HL-60 (cell line): ENCODE measurements around the gene HASPIN.

Source experiments
- DNase-seq, 2 experiments: peaks; one replicate each; pipeline ENCODE4 v3.0.0-alpha.2; 2010 to 2020; ENCODE audit warnings: low read depth in 1 of 2, low spot score in 1 of 2
- H3K27ac ChIP-seq: fragments of 250-450 bp; sonication (Bioruptor Pico); replicated peaks from 2 replicates; pipeline ENCODE4 v1.5.1; 2020; ENCODE audit warnings: mild to moderate bottlenecking, moderate library complexity
- H3K27me3 ChIP-seq: fragments of 250-450 bp; sonication (Bioruptor Pico); 2 replicates; pipeline ENCODE4 v1.5.1; 2021; ENCODE audit warnings: mild to moderate bottlenecking, moderate library complexity; ENCODE audit not compliant: insufficient read depth, poor library complexity, severe bottlenecking
- H3K4me3 ChIP-seq: replicated peaks from 2 replicates; pipeline ENCODE4 v1.5.1; 2011; ENCODE audit warnings: mild to moderate bottlenecking, control low read depth, low read length; ENCODE audit not compliant: insufficient read depth
- GABPA ChIP-seq: IDR thresholded peaks from 2 replicates; pipeline ENCODE4 v1.6.1; 2012; ENCODE audit warnings: low read depth
- POLR2AphosphoS5 ChIP-seq: IDR thresholded peaks from 2 replicates; pipeline ENCODE4 v1.6.1; 2012; ENCODE audit warnings: low read depth
- SPI1 ChIP-seq: IDR thresholded peaks from 2 replicates; pipeline ENCODE4 v1.6.1; 2012; ENCODE audit warnings: low read depth, mild to moderate bottlenecking, borderline replicate concordance
- TF ChIP-seq, protein P1 (sequence below): IDR thresholded peaks from one replicate; pipeline ENCODE4 v1.5.1; 2011; ENCODE audit warnings: low read length, control low read depth, inconsistent platforms; ENCODE audit not compliant: insufficient read depth
- TF ChIP-seq, protein P2 (sequence below): IDR thresholded peaks from 2 replicates; pipeline ENCODE4 v1.6.1; 2012; ENCODE audit warnings: low read depth; ENCODE audit not compliant: insufficient replicate concordance

Gene HASPIN

DNA sequence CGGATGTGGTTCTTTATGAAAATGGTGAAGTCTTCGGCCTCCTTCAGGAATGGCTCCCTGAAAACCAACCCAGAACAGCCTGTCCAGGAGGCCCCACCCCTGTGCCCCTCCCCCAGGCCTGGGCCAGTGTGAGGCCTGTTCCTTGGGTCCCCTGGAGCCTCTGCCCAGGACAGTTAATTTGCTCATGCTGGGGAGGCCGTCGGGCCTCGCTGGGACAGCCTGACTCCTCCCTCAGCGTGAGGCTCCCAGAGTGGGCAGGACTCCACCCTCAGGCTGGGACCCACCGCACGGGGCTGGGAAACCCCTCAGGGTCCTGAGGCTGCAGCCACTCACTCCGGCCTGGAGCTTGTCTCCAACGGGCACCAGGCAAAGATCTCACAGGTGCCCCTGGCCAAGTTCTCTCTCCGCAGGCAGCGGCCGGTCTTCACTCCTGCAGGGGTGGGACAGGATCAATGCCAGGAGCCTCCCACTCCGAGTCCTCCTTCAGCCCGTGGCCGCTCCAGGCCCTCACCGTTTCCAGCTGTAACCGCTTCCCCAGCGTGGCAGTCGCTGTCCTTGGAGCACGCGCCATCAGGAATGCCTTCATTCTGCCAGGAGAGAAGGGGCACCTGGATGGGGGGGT is 33.5 kb upstream of the HASPIN start:
- no peak for DNase-seq
- TF ChIP-seq POLR2AphosphoS5 = no peak
- TF ChIP-seq GABPA = no peak
- TF ChIP-seq SPI1 = no peak
- TF ChIP-seq, protein P1, sequence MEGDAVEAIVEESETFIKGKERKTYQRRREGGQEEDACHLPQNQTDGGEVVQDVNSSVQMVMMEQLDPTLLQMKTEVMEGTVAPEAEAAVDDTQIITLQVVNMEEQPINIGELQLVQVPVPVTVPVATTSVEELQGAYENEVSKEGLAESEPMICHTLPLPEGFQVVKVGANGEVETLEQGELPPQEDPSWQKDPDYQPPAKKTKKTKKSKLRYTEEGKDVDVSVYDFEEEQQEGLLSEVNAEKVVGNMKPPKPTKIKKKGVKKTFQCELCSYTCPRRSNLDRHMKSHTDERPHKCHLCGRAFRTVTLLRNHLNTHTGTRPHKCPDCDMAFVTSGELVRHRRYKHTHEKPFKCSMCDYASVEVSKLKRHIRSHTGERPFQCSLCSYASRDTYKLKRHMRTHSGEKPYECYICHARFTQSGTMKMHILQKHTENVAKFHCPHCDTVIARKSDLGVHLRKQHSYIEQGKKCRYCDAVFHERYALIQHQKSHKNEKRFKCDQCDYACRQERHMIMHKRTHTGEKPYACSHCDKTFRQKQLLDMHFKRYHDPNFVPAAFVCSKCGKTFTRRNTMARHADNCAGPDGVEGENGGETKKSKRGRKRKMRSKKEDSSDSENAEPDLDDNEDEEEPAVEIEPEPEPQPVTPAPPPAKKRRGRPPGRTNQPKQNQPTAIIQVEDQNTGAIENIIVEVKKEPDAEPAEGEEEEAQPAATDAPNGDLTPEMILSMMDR = no peak
- TF ChIP-seq, protein P2, sequence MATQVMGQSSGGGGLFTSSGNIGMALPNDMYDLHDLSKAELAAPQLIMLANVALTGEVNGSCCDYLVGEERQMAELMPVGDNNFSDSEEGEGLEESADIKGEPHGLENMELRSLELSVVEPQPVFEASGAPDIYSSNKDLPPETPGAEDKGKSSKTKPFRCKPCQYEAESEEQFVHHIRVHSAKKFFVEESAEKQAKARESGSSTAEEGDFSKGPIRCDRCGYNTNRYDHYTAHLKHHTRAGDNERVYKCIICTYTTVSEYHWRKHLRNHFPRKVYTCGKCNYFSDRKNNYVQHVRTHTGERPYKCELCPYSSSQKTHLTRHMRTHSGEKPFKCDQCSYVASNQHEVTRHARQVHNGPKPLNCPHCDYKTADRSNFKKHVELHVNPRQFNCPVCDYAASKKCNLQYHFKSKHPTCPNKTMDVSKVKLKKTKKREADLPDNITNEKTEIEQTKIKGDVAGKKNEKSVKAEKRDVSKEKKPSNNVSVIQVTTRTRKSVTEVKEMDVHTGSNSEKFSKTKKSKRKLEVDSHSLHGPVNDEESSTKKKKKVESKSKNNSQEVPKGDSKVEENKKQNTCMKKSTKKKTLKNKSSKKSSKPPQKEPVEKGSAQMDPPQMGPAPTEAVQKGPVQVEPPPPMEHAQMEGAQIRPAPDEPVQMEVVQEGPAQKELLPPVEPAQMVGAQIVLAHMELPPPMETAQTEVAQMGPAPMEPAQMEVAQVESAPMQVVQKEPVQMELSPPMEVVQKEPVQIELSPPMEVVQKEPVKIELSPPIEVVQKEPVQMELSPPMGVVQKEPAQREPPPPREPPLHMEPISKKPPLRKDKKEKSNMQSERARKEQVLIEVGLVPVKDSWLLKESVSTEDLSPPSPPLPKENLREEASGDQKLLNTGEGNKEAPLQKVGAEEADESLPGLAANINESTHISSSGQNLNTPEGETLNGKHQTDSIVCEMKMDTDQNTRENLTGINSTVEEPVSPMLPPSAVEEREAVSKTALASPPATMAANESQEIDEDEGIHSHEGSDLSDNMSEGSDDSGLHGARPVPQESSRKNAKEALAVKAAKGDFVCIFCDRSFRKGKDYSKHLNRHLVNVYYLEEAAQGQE = no peak
- H3K27me3 ChIP-seq = no peaks in the 10 kb centered on the region
- H3K27ac ChIP-seq = no peak overlapping the region
- H3K4me3 ChIP-seq = no peak overlapping the region

DNA sequence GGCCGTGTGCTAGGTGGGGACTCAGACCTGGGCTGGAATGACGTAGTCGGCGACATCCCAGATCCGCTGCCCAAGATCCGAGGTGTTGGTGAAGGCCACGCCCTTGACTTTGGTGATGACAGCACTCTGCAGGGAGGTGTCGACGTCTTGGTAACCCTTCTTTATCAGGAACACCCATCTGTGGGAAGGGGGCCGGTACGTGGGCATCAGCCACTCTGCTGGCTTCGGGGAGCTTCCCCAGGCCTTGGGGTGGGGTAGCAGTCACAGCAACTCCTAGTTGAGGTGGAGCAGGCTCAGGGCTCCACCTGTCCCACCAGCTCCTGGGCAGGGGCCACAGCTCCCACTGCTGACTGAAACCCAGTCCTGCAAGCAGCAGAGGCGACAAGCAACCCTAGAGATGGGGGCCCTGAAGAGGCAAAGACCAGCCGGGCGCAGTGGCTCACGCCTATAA is 32.1 kb upstream of the HASPIN start:
- TF ChIP-seq, protein P2 = no peak
- TF ChIP-seq GABPA = no peak
- TF ChIP-seq POLR2AphosphoS5 = no peak
- TF ChIP-seq SPI1 = no peak
- TF ChIP-seq, protein P1 = no peak
- DNase-seq = no peak
- Histone ChIP-seq H3K27ac (no peak overlapping the region), H3K4me3 (no peak overlapping the region), H3K27me3 (no peaks in the 10 kb centered on the region)

DNA sequence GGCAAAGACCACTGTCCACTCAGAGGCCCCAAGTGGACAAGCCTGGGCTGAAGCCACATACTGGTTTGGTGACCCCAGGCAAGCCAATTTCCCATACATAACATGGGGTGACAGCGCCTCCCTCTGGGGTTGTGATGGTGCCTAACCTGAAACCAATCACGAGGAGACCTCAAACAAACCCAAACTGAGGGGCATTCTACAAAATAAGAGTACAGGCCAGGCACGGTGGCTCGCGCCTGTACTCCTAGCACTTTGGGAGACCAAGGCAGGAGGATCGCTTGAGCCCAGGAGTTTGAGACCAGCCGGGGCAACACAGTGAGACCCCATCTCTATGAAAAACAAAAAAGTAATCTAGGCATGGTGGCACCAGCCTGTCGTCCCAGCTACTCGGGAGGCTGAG is 31.4 kb upstream of the HASPIN start:
- Histone ChIP-seq H3K4me3 (no peak overlapping the region), H3K27ac (no peak overlapping the region), H3K27me3 (no peaks in the 10 kb centered on the region)
- TF ChIP-seq, protein P2 = no peak
- TF ChIP-seq POLR2AphosphoS5 = no peak
- no peak for DNase-seq
